H1 (cell line): Measurements from ENCODE around the gene CSNK1D. TPM values are rescaled to one million over a fixed set of nuclear protein-coding genes. Genes with fewer than 3 reads are reported as not detected.

Experiments
- CTCF ChIA-PET: fragments of 300-600 bp; sonication (Branson Sonifier 250); formaldehyde crosslinking; loops from one replicate; lab custom pipeline; 2021; ENCODE audit not compliant: partially characterized antibody; lab: Charles Lee
- POLR2A ChIA-PET: fragments of 300-600 bp; sonication (Branson Sonifier 250); formaldehyde crosslinking; loops from one replicate; lab custom pipeline; 2021; ENCODE audit warnings: inconsistent platforms; ENCODE audit not compliant: partially characterized antibody; lab: Charles Lee
- DNase-seq, 2 experiments: peaks; one replicate each; pipeline versions ENCODE4 v3.0.0 to v3.0.0-alpha.2; 2010 to 2022; ENCODE audit warnings: low spot score in 2 of 2, low read depth in 1 of 2, mixed read lengths in 1 of 2
- FAIRE-seq: peaks from 2 replicates; lab custom pipeline; 2011; peaks lifted over from hg19 to GRCh38; lab: Jason Lieb, UNC
- H2AFZ ChIP-seq: 2 replicates; pipeline ENCODE4 v1.8.1; 2012; ENCODE audit warnings: low read length, inconsistent platforms
- H2AK5ac ChIP-seq: 2 replicates; pipeline ENCODE4 v1.6.1; 2013; ENCODE audit warnings: low read depth, low read length
- H2BK120ac ChIP-seq: replicated peaks from 2 replicates; pipeline ENCODE3; 2013; ENCODE audit warnings: low read depth, low read length, inconsistent platforms
- H2BK12ac ChIP-seq: 2 replicates; pipeline ENCODE4 v1.6.1; 2013; ENCODE audit warnings: low read depth, low read length
- H2BK15ac ChIP-seq: 2 replicates; pipeline ENCODE4 v1.6.1; 2013; ENCODE audit warnings: low read length
- H2BK20ac ChIP-seq: 2 replicates; pipeline ENCODE4 v1.6.1; 2013; ENCODE audit warnings: low read length
- H2BK5ac ChIP-seq: 2 replicates; pipeline ENCODE4 v1.6.1; 2013; ENCODE audit warnings: low read depth, low read length
- H3K14ac ChIP-seq: 2 replicates; pipeline ENCODE4 v1.6.1; 2013; ENCODE audit warnings: inconsistent platforms; ENCODE audit not compliant: insufficient read length
- H3K18ac ChIP-seq: 2 replicates; pipeline ENCODE4 v1.6.1; 2013; ENCODE audit warnings: low read length; ENCODE audit errors: extremely low read depth
- H3K23ac ChIP-seq: 2 replicates; pipeline ENCODE4 v1.6.1; 2013; ENCODE audit warnings: inconsistent platforms; ENCODE audit not compliant: insufficient read length
- H3K23me2 ChIP-seq: 2 replicates; pipeline ENCODE4 v1.6.1; 2013; ENCODE audit warnings: low read depth, low read length
- H3K27ac ChIP-seq: 2 replicates; pipeline ENCODE4 v1.6.1; 2011; ENCODE audit warnings: low read depth, low read length, inconsistent platforms
- H3K27me3 ChIP-seq, 4 experiments: replicated peaks in 1 of 4; 1 replicate in 1 of 4; 2 replicates in 3 of 4; pipeline versions ENCODE4 v1.6.1 to v1.8.1; 2011 to 2013; ENCODE audit warnings: low read length in 3 of 4, mild to moderate bottlenecking in 3 of 4, inconsistent platforms in 2 of 4, mixed read lengths in 2 of 4, moderate library complexity in 1 of 4; ENCODE audit not compliant: control insufficient read depth in 3 of 4, insufficient read depth in 3 of 4; ENCODE audit errors: extremely low read depth in 1 of 4
- H3K36me3 ChIP-seq, 4 experiments: 2 replicates each; pipeline versions ENCODE4 v1.6.1 to v1.8.1; 2011 to 2013; ENCODE audit warnings: mild to moderate bottlenecking in 4 of 4, low read length in 3 of 4, moderate library complexity in 2 of 4, control low read depth in 1 of 4, inconsistent platforms in 1 of 4; ENCODE audit not compliant: insufficient read depth in 4 of 4, control insufficient read depth in 2 of 4
- H3K4ac ChIP-seq: replicated peaks from 2 replicates; pipeline ENCODE3; 2013; ENCODE audit warnings: low read length, low read depth, mixed read lengths, inconsistent platforms; ENCODE audit not compliant: insufficient read length
- H3K4me1 ChIP-seq, 4 experiments: replicated peaks in 1 of 4; 1 replicate in 1 of 4; 2 replicates in 3 of 4; pipeline versions ENCODE4 v1.6.1 to v1.8.1; 2011 to 2013; ENCODE audit warnings: low read length in 3 of 4, inconsistent platforms in 2 of 4, mixed read lengths in 1 of 4; ENCODE audit not compliant: insufficient read depth in 4 of 4, control insufficient read depth in 3 of 4
- H3K4me2 ChIP-seq, 2 experiments: 2 replicates each; pipeline versions ENCODE4 v1.6.1 to v1.8.1; 2011 to 2013; ENCODE audit warnings: low read depth in 2 of 2, low read length in 2 of 2, control low read depth in 1 of 2, inconsistent platforms in 1 of 2, mild to moderate bottlenecking in 1 of 2; ENCODE audit not compliant: insufficient read depth in 1 of 2
- H3K4me3 ChIP-seq, 4 experiments: fragments of 200-600, 300-600 bp in 1 of 4; sonication (generic), shearing (Covaris generic), sonication (Bioruptor Twin) in 1 of 4; 2 replicates each; pipeline versions ENCODE4 v1.5.1 to v1.8.1; 2011 to 2016; ENCODE audit warnings: low read length in 4 of 4, low read depth in 3 of 4, control low read depth in 2 of 4, inconsistent platforms in 2 of 4, mild to moderate bottlenecking in 2 of 4, mixed read lengths in 1 of 4, moderate library complexity in 1 of 4; ENCODE audit not compliant: insufficient read depth in 2 of 4; ENCODE audit errors: extremely low read depth in 1 of 4
- H3K56ac ChIP-seq: replicated peaks from 2 replicates; pipeline ENCODE3; 2013; ENCODE audit warnings: low read depth, mild to moderate bottlenecking, mixed read lengths, low read length, inconsistent platforms; ENCODE audit not compliant: insufficient read length
- H3K79me1 ChIP-seq: 2 replicates; pipeline ENCODE4 v1.6.1; 2013; ENCODE audit warnings: low read depth, low read length, control low read depth
- H3K79me2 ChIP-seq, 2 experiments: 2 replicates each; pipeline versions ENCODE4 v1.6.1 to v1.8.1; 2012 to 2013; ENCODE audit warnings: low read length in 2 of 2, mild to moderate bottlenecking in 2 of 2, inconsistent platforms in 1 of 2; ENCODE audit not compliant: insufficient read depth in 2 of 2, control insufficient read depth in 1 of 2
- H3K9ac ChIP-seq, 4 experiments: replicated peaks in 1 of 4; 1 replicate in 1 of 4; 2 replicates in 3 of 4; pipeline versions ENCODE4 v1.6.1 to v1.8.1; 2011 to 2013; ENCODE audit warnings: low read depth in 3 of 4, low read length in 3 of 4, control low read depth in 2 of 4, mild to moderate bottlenecking in 2 of 4, moderate library complexity in 2 of 4, inconsistent platforms in 1 of 4; ENCODE audit errors: extremely low read depth in 1 of 4
- H3K9me3 ChIP-seq, 2 experiments: 2 replicates each; pipeline versions ENCODE4 v1.6.1 to v1.8.1; 2012 to 2013; ENCODE audit warnings: mild to moderate bottlenecking in 2 of 2, moderate library complexity in 2 of 2, control low read depth in 1 of 2, inconsistent platforms in 1 of 2, low read depth in 1 of 2, low read length in 1 of 2, mixed read lengths in 1 of 2; ENCODE audit not compliant: insufficient read depth in 2 of 2
- H4K20me1 ChIP-seq, 2 experiments: replicated peaks in 1 of 2; 2 replicates each; pipeline versions ENCODE3 to v1.8.1; 2011 to 2013; ENCODE audit warnings: inconsistent platforms in 2 of 2, low read length in 2 of 2, mild to moderate bottlenecking in 1 of 2; ENCODE audit not compliant: insufficient read depth in 2 of 2, control insufficient read depth in 1 of 2
- H4K5ac ChIP-seq: 2 replicates; pipeline ENCODE4 v1.6.1; 2013; ENCODE audit warnings: low read length, low read depth, mixed read lengths, inconsistent platforms; ENCODE audit not compliant: insufficient read length
- H4K8ac ChIP-seq: 2 replicates; pipeline ENCODE4 v1.8.0; 2013; ENCODE audit warnings: mild to moderate bottlenecking, moderate library complexity, low read length, inconsistent platforms; ENCODE audit not compliant: insufficient read depth; ENCODE audit errors: extremely low read depth
- H4K91ac ChIP-seq: replicated peaks from 2 replicates; pipeline ENCODE3; 2013; ENCODE audit warnings: low read length, mixed read lengths, inconsistent platforms; ENCODE audit not compliant: insufficient read length
- CHD1 ChIP-seq: IDR thresholded peaks from 2 replicates; pipeline ENCODE4 v1.6.1; 2012; ENCODE audit warnings: low read depth, low read length, improper control_type of control experiment
- EGR1 ChIP-seq: IDR thresholded peaks from 2 replicates; pipeline ENCODE4 v1.6.1; 2011; ENCODE audit warnings: low read depth, low read length, borderline replicate concordance
- WGBS, 2 experiments: shearing (Covaris generic) in 1 of 2; methylation state at CpG; one replicate each; pipeline versions ENCODE4 v1.1.6 to v1.1.7; 2013 to 2015; ENCODE audit warnings: low lambda C conversion rate in 2 of 2, mixed read lengths in 2 of 2, inconsistent platforms in 1 of 2, low coverage in 1 of 2, missing lambda C conversion rate in 1 of 2; ENCODE audit not compliant: insufficient replicate concordance in 2 of 2, insufficient coverage in 1 of 2, insufficient read length in 1 of 2; ENCODE audit errors: extremely low coverage in 1 of 2, missing lambda C conversion rate in 1 of 2; 5-methylcytosine and 5-hydroxymethylcytosine counted together
- polyA plus RNA-seq, 7 experiments: library from polyadenylated mRNA; depleted of rRNA in 3 of 7; stranded (reverse) in 5 of 7; unstranded in 2 of 7; fragments of >200 nt in 5 of 7; fragments of 200-250 nt in 2 of 7; gene quantifications; 1 replicate in 5 of 7; 2 replicates in 1 of 7; 4 replicates in 1 of 7; pipeline versions ENCODE4 v1.2.1 to v1.2.3, GENCODE V29; 2011 to 2013; ENCODE audit warnings: missing spikeins in 2 of 7, mixed read lengths in 2 of 7
- total RNA-seq: library from RNA; stranded (reverse); fragmentation: NEBNext Ultra II Directional; extraction: Animal tissue kit (Norgen Biotek cat#: 25700); gene quantifications from 2 replicates; pipeline ENCODE4 v1.2.1, GENCODE V29; 2021

Gene CSNK1D
- total and polyA plus RNA-seq, 2 of the 8 experiments (the other 6 are each of a cell fraction or from before 2014, with no cell fraction given): 73.5 to 103 TPM

GRCh38 chr17:82217530-82218204, 55.8 kb downstream of the CSNK1D start:
- no peak overlapping the region for H3K56ac ChIP-seq
- peaks cover 4% of the 10 kb centered on the region; the same call in 1 of the 2 replicates for H3K23me2 ChIP-seq
- H3K18ac ChIP-seq: no peak overlapping the region
- no peaks in the 10 kb centered on the region for H3K79me1 ChIP-seq
- H2BK120ac ChIP-seq: no peak overlapping the region
- H4K20me1 ChIP-seq: peaks cover 0 to 2% of the 10 kb centered on the region in 2 experiments
- peaks cover 2 to 21% (median 12%) of the 10 kb centered on the region in 4 experiments for H3K27me3 ChIP-seq
- no peak overlapping the region for H4K91ac ChIP-seq
- H2BK12ac ChIP-seq: no peak overlapping the region
- H2BK5ac ChIP-seq: no peak overlapping the region
- H2AK5ac ChIP-seq: no peak overlapping the region
- no peak overlapping the region for H4K5ac ChIP-seq
- no peak overlapping the region for H2BK20ac ChIP-seq
- no peak overlapping the region for H3K14ac ChIP-seq
- H3K4me3 ChIP-seq: no peak overlapping the region
- no peaks in the 10 kb centered on the region; a peak in 1 of 4 replicates for H3K9me3 ChIP-seq
- H3K27ac ChIP-seq: no peak overlapping the region
- ChIA-PET POLR2A (interaction anchor here (1.8 to 2.2 kb wide), 2 partner anchors 18 to 119 kb away, joined by 4 read pairs; no protein-coding TSS in a partner anchor), CTCF (interaction anchor here (0.7 kb wide), 1 partner anchor 13 kb away, joined by 3 read pairs; no protein-coding TSS in a partner anchor)
- H3K23ac ChIP-seq: no peak overlapping the region
- H2AFZ ChIP-seq: no peak overlapping the region
- no peak overlapping the region for H2BK15ac ChIP-seq
- no peak overlapping the region for H3K4me2 ChIP-seq
- H3K9ac ChIP-seq: no peak overlapping the region
- DNase-seq (no peak), FAIRE-seq (no peak)
- peaks cover 0 to 4% (median under 1%) of the 10 kb centered on the region in 4 experiments; a peak in 2 of 7 replicates for H3K4me1 ChIP-seq
- H3K4ac ChIP-seq: no peak overlapping the region
- H4K8ac ChIP-seq: no peak overlapping the region
- H3K79me2 ChIP-seq: no peaks in the 10 kb centered on the region
- no peaks in the 10 kb centered on the region for H3K36me3 ChIP-seq
- 79% methylated on average over 15 of the region's 21 CpGs; no CpG with 5 or more reads in 1 of the 2 experiments for WGBS, 2 experiments
- TF ChIP-seq EGR1 (no peak), CHD1 (no peak)
